Putamen (tissue), 1 donor: Measurements from ENCODE around the gene TRMT44.

Source experiments
- DNase-seq: peaks from one replicate; pipeline ENCODE4 v3.0.0-alpha.2; 2016; ENCODE audit warnings: low spot score

TRMT44 gene, protein sequence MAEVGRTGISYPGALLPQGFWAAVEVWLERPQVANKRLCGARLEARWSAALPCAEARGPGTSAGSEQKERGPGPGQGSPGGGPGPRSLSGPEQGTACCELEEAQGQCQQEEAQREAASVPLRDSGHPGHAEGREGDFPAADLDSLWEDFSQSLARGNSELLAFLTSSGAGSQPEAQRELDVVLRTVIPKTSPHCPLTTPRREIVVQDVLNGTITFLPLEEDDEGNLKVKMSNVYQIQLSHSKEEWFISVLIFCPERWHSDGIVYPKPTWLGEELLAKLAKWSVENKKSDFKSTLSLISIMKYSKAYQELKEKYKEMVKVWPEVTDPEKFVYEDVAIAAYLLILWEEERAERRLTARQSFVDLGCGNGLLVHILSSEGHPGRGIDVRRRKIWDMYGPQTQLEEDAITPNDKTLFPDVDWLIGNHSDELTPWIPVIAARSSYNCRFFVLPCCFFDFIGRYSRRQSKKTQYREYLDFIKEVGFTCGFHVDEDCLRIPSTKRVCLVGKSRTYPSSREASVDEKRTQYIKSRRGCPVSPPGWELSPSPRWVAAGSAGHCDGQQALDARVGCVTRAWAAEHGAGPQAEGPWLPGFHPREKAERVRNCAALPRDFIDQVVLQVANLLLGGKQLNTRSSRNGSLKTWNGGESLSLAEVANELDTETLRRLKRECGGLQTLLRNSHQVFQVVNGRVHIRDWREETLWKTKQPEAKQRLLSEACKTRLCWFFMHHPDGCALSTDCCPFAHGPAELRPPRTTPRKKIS

GRCh38 chr4:8440492-8441311 lies at the start of gene TRMT44, which contains the start of gene ACOX3:
Gene TRMT44 (plus strand): TSS chr4:8440777. CDS start chr4:8440823, 46 bp downstream.
Gene ACOX3 (minus strand): TSS chr4:8440723. CDS start chr4:8416521, 24,202 bp downstream.
- peak; percentile 88 for DNase-seq

DNA sequence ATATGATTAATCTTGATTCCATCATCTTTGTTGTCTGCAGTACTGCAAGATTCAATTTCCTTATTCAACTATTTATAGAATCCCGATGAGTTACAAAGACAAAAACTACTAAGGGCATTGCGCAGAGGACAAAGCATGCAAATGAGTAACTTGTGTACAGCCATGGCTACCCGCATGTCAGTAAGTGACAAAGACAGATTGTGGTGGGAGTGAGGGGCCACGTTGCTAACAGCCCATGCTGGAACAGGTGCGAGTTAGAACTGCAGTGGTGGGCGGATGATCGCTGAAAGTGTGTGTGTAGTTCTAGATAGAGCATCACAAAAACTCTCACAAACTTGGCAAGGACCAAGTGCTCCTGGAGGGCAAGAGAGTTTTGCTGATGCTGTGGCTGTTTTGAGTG lies 49.5 kb upstream of the TRMT44 start:
- no peak for DNase-seq

DNA sequence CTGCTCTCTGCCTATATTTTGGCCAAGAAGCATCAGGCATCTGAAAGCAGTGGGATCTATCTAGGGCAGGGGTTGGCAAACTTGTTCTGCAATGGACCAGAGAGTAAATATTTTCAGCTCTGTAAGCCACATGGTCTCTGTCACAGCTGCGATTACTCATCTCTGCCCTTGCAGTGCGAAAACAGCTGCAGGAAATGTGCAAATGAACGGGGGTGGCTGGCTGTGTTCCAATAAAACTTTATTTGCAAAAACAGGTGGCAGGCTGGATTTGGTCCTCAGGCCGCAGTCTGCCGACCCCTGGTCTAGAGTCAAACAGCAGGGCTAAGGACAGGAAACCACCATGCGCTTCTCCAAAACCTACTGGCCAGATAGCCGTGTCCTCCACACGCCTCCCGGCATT lies 48.6 kb upstream of the TRMT44 start:
- DNase-seq: peak; percentile 74

- no peak for DNase-seq
Observed at GRCh38 chr4:8392591-8393190, 47.9 kb upstream of the TRMT44 start.

DNA sequence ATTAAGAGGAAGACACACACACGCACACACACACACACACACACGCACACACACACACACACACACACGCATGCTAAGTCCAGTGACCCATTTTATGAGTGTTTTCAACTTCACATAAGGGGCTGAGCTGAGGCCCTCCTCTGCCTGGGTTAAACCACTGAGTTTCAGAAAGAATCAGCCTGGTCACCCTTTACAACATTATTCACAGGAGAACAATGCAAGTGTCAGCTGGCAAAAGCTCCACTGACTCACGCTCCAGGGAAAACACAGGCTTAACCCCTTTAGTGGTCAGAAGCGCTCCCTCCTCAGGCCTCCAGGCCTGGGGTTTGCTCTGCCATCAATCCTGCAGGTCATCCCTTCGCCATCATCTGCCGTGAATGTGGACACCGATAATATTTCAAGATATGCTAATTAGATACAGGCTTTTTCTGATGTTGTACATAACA lies 47.0 kb upstream of the TRMT44 start:
- DNase-seq: peak; percentile 82

- peak; percentile 62 for DNase-seq
Observed at GRCh38 chr4:8394061-8394519, 46.5 kb upstream of the TRMT44 start.

DNA sequence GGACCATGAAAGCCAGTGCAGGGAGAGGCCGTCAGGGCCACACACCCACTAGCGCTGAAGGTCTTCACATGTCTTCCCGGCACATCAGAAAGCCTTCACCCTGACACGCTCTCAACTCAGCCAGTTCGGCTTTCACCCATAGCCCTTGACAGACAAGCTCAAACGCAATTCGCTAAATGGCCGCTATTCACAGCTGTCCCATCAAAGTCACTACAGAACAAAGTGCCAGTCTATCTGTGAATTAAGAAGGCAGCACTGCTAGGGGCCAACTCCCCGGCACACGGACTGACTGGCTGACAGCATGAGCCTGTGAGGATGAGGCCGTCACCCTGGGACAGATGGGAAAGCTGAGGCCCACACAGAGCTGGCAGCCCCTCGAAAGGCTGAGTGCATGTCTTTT lies 45.8 kb upstream of the TRMT44 start:
- peak; percentile 57 for DNase-seq

DNA sequence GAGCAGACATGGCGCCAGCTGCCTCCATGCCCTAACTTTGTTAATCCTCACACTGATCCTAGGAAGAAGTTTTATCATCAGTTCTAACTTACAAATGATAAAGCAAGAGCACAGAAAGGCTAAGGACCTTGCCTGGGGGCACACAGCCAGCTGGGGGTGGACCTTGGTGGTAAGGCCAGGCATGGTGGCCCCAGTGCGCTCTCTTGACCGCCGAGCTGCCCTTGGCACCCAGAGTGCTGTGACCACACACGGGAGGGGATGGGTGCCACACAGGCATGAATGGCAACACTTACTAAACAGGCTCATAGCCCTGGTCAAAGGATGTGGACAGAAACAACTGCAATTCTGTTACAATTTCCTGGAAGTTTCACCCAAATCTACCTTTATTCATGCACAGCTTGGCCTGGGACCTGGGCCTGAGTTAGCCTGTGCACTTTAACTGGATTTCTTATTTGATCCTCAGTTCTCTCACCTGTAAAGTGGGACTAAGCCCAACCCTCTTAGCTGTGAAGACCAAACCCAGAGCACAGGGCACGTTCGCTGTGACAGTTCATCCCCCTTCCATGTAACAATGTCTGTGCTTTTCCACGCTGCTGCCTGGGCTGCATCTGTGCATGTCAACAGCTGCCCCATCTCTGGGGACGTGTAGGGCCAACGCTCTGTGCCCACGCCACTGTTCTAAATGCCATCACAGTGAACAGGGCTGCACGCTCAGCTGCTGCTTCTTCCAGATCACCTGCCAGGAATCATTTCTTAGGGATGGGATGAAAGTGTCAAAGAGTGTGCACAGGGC lies 44.9 kb upstream of the TRMT44 start:
- no peak for DNase-seq

- DNase-seq: no peak
Observed at GRCh38 chr4:8396762-8397406, 43.7 kb upstream of the TRMT44 start.

GRCh38 chr4:8398347-8398746 lies 42.2 kb upstream of the TRMT44 start:
- DNase-seq: no peak

DNA sequence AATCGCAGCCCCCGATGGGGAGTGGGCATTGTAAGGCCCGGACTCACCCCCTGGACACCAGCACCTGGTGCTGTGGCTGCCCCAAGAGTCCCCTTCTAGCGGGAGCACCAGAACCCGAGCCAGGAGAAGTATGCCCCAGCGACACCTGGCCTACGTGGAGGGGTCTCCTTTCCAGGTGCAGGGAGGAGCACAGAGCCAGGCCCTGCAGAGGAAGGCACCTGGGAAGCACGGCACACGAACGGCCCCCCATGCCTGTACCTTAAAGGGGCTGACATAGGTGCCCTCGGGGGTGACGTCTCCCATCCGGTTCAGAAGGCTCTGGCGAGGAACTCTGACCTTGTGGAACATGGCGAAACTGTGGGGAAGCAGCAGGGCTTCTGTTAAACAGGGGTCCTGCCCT lies 41.3 kb upstream of the TRMT44 start:
- DNase-seq: no peak

- no peak for DNase-seq
Observed at GRCh38 chr4:8400632-8401325, 39.8 kb upstream of the TRMT44 start.

GRCh38 chr4:8401665-8402064 lies 38.9 kb upstream of the TRMT44 start:
- DNase-seq: no peak

DNA sequence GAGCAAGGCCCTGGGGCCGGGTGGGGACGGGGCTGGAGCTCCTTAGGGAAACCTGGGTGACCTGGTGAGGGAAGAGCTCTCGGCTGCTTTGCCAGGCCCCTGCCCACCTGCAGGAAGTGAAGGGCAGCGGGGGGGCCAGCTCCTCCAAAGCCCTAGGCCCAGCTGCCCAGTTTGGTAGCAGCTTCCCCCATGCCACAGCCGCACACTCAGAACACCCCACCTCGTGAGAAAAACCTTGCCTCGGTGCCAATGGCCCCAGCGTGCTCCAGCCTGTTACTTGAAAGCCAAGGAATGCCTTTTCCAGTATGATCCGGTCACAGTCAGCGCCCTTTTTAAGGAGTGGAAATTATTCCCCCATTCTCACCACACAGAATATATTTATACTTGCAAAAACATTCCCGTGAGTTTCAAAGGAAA lies 38.4 kb upstream of the TRMT44 start:
- DNase-seq: no peak

DNA sequence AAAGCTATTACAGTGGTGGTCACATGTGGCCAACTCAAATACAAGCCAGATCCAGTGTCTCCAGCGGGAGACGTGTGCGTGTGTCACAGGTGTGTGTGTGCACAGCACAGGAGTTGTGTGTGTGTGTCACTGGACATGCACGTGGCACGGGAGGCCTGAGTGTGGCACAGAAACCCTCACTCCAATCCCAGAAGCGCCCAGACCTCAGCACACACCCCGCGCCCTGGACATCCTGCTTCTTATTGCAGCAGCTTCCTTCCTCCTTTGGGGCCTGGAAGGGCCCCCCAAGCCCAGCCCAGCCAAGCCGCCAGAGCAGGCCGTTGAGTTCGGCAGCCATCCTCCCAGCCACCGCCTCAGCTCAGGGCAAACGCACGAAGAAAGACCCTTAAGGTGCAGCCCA lies 37.9 kb upstream of the TRMT44 start:
- DNase-seq: no peak

- peak; percentile 69 for DNase-seq
Observed at GRCh38 chr4:8403173-8403753, 37.3 kb upstream of the TRMT44 start.

DNA sequence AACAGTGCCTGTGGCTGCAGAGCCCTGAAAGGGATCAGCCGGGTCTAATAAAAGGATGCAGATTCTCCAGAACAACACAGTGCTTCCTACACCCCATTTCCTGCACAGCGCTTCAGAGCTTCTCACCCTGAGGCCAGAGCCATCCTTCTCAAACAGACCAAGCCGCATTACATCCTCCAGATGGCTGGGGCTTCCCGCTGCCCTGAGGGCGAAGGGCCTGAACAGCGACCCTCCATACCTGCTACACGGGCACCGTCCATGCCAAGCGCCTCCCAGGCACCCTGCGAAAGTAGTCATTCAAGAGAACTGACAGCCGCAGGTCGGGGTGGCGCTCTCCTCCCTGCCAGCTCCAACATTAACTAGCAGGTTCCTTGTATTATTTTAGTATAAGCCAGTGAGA lies 36.6 kb upstream of the TRMT44 start:
- no peak for DNase-seq

DNA sequence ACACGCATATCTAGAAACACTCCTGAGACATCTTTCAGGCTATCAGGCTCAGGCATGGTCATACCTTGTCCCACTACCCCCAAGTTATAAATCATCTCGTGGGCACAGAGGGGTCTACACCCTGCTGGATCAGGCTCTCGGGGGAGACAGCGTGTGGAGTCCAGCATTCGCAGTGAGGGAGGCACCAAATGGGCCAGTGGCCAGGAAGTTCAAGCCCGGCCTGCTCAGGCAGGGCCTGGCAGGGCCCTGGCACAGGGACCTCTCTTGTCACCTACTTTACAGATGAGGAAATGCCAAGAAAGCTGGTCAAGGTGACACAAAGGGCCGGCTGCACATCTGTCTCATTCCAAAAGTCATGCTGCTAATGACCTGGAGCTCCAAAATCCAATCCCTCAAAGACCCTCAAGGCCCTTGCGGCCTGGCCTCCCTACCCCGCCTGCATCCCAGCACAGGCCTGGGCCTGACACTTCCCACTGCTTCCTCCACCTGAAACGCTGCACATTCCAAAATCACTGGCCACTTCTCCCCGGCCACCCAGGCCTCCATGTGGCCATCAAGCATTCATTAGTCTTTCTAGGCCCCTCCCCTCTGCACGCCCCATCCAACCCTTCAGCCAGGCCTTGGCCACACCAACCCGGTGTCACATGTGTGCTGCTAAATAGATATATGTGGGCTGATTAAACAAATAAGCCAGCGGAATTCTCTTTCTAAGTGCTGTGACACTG lies 35.6 kb upstream of the TRMT44 start:
- DNase-seq: no peak

GRCh38 chr4:8405516-8405875 lies 35.1 kb upstream of the TRMT44 start:
- DNase-seq: no peak
